GM12878 (cell line): ENCODE results near the gene ENAH. TPM values are rescaled to one million over a fixed set of nuclear protein-coding genes. Genes with fewer than 3 reads are reported as not detected.

Source experiments
- ATAC-seq: fragments of 200-7000 bp; cut with Tn5 transposase; 3 replicates; pipeline ENCODE4 v1.9.1; 2020; ENCODE audit warnings: mild to moderate bottlenecking, moderate library complexity
- BruUV-seq: library from RNA; stranded (reverse); fragments of 400-500 nt; replicated peaks from 2 replicates; lab custom pipeline; 2021; lab: Mats Ljungman, UMichigan
- CTCF ChIA-PET: fragments of 300-600 bp; sonication (Branson Sonifier 250); formaldehyde crosslinking; extraction: SDS; loops from one replicate; lab custom pipeline; 2021; ENCODE audit warnings: inconsistent platforms; lab: Yijun Ruan, JAX
- POLR2A ChIA-PET: fragments of 350-600 bp; formaldehyde crosslinking; extraction: SDS; loops from one replicate; lab custom pipeline; 2021; ENCODE audit warnings: inconsistent platforms; lab: Charles Lee
- RAD21 ChIA-PET: fragments of 300-600 bp; sonication (Branson Sonifier 250); formaldehyde crosslinking; loops from one replicate; lab custom pipeline; 2023; ENCODE audit warnings: antibody characterized with exemption; ENCODE audit not compliant: unreplicated experiment; lab: Charles Lee
- SMC1A ChIA-PET: fragments of 300-600 bp; sonication (Branson Sonifier 250); formaldehyde crosslinking; loops from one replicate; lab custom pipeline; 2023; ENCODE audit not compliant: unreplicated experiment, uncharacterized antibody; lab: Charles Lee
- DNase-seq: peaks from one replicate; pipeline ENCODE4 v3.0.0-alpha.2; 2011; ENCODE audit warnings: low read depth, low spot score
- FAIRE-seq: peaks from 3 replicates; lab custom pipeline; 2011; peaks lifted over from hg19 to GRCh38; lab: Jason Lieb, UNC
- H2AFZ ChIP-seq: 2 replicates; pipeline ENCODE4 v1.6.0; 2011; ENCODE audit warnings: low read depth, low read length, control low read depth; ENCODE audit not compliant: control insufficient read depth
- H3K27ac ChIP-seq: 2 replicates; pipeline ENCODE4 v1.5.1; 2011; ENCODE audit warnings: control low read depth; ENCODE audit not compliant: control insufficient read depth, insufficient read depth
- H3K27me3 ChIP-seq, 2 experiments: replicated peaks in 1 of 2; 2 replicates each; pipeline versions ENCODE4 v1.6.0 to v1.6.1; 2011; ENCODE audit warnings: low read length in 1 of 2; ENCODE audit not compliant: control insufficient read depth in 2 of 2, insufficient read depth in 2 of 2
- H3K36me3 ChIP-seq, 2 experiments: 2 replicates each; pipeline ENCODE4 v1.5.1; 2011; ENCODE audit warnings: low read length in 1 of 2; ENCODE audit not compliant: control insufficient read depth in 2 of 2, insufficient read depth in 2 of 2
- H3K4me1 ChIP-seq: 2 replicates; pipeline ENCODE4 v1.6.1; 2011; ENCODE audit warnings: mild to moderate bottlenecking, low read length, moderate library complexity, mixed read lengths; ENCODE audit not compliant: control insufficient read depth, insufficient read depth
- H3K4me2 ChIP-seq: 2 replicates; pipeline ENCODE4 v1.6.0; 2011; ENCODE audit warnings: control low read depth; ENCODE audit not compliant: control insufficient read depth, insufficient read depth
- H3K4me3 ChIP-seq: fragments of 200-600 bp; sonication (generic); 2 replicates; pipeline ENCODE4 v1.5.1; 2016
- H3K79me2 ChIP-seq: 2 replicates; pipeline ENCODE4 v1.6.0; 2011; ENCODE audit warnings: low read length; ENCODE audit not compliant: control insufficient read depth, insufficient read depth
- H3K9ac ChIP-seq: 2 replicates; pipeline ENCODE4 v1.8.0; 2011; ENCODE audit warnings: low read length, control low read depth, mixed read lengths; ENCODE audit not compliant: control insufficient read depth, insufficient read depth
- H3K9me3 ChIP-seq: replicated peaks from 3 replicates; pipeline ENCODE4 v1.5.1; 2011; ENCODE audit warnings: mild to moderate bottlenecking, low read length; ENCODE audit not compliant: control insufficient read depth, insufficient read depth
- H4K20me1 ChIP-seq: 2 replicates; pipeline ENCODE4 v1.6.0; 2011; ENCODE audit not compliant: control insufficient read depth, insufficient read depth
- BMI1 ChIP-seq: fragments of 450-650 bp; IDR thresholded peaks from 2 replicates; pipeline ENCODE4 v1.6.1; 2016; ENCODE audit warnings: mild to moderate bottlenecking, moderate library complexity, borderline replicate concordance
- CHD1 ChIP-seq: IDR thresholded peaks from 2 replicates; pipeline ENCODE4 v1.6.1; 2012; ENCODE audit warnings: low read depth, low read length, improper control_type of control experiment
- EED ChIP-seq: sonication (generic); IDR thresholded peaks from 2 replicates; pipeline ENCODE4 v1.6.1; 2016; ENCODE audit warnings: antibody characterized with exemption, low read depth
- GABPA ChIP-seq: IDR thresholded peaks from 2 replicates; pipeline ENCODE4 v1.6.1; 2014; ENCODE audit warnings: antibody characterized with exemption, low read depth, mild to moderate bottlenecking, inconsistent platforms
- GATAD2B ChIP-seq: fragments of 450-650 bp; conservative IDR thresholded peaks from 2 replicates; pipeline ENCODE4 v1.6.1; 2017; ENCODE audit warnings: low read depth, mild to moderate bottlenecking, moderate library complexity
- HDAC6 ChIP-seq: fragments of 200-600 bp; sonication (generic); IDR thresholded peaks from one replicate; pipeline ENCODE4 v1.8.0; 2017; ENCODE audit warnings: antibody characterized with exemption; ENCODE audit not compliant: unreplicated experiment
- IKZF2 ChIP-seq, 2 experiments: fragments of 450-650 bp; IDR thresholded peaks; 2 replicates each; pipeline ENCODE4 v1.6.1; 2017; ENCODE audit warnings: mild to moderate bottlenecking in 2 of 2, moderate library complexity in 2 of 2
- IRF3 ChIP-seq: fragments of 450-650 bp; IDR thresholded peaks from 2 replicates; pipeline ENCODE4 v1.6.1; 2014; ENCODE audit warnings: mild to moderate bottlenecking
- IRF4 ChIP-seq: IDR thresholded peaks from 2 replicates; pipeline ENCODE4 v1.6.1; 2011; ENCODE audit warnings: low read depth, low read length
- JUND ChIP-seq: IDR thresholded peaks from 2 replicates; pipeline ENCODE4 v1.6.1; 2012; ENCODE audit warnings: low read depth, mild to moderate bottlenecking, low read length, improper control_type of control experiment, moderate library complexity
- PAX8 ChIP-seq: fragments of 450-650 bp; IDR thresholded peaks from 2 replicates; pipeline ENCODE4 v1.6.1; 2017; ENCODE audit warnings: mild to moderate bottlenecking, moderate library complexity
- RAD51 ChIP-seq: fragments of 450-650 bp; IDR thresholded peaks from 2 replicates; pipeline ENCODE4 v1.6.1; 2016; ENCODE audit warnings: moderate library complexity, mild to moderate bottlenecking, inconsistent platforms
- SMAD1 ChIP-seq: fragments of 450-650 bp; IDR thresholded peaks from 2 replicates; pipeline ENCODE4 v1.6.1; 2018; ENCODE audit warnings: mild to moderate bottlenecking, low read depth; ENCODE audit not compliant: partially characterized antibody
- SUPT20H ChIP-seq: IDR thresholded peaks from 2 replicates; pipeline ENCODE4 v1.6.1; 2011; ENCODE audit warnings: low read depth, mild to moderate bottlenecking, low read length, moderate library complexity, borderline replicate concordance; ENCODE audit not compliant: control insufficient read depth
- ZNF384 ChIP-seq: IDR thresholded peaks from 2 replicates; pipeline ENCODE4 v1.6.1; 2012; ENCODE audit warnings: low read depth, mild to moderate bottlenecking, low read length, improper control_type of control experiment, borderline replicate concordance
- ZNF687 ChIP-seq: fragments of 450-650 bp; IDR thresholded peaks from 2 replicates; pipeline ENCODE4 v1.6.1; 2017; ENCODE audit warnings: mild to moderate bottlenecking, moderate library complexity
- WGBS: methylation state at CpG from one replicate; pipeline ENCODE4 v1.1.6; 2016; ENCODE audit warnings: low lambda C conversion rate; ENCODE audit not compliant: insufficient replicate concordance, insufficient coverage; ENCODE audit errors: missing lambda C conversion rate; 5-methylcytosine and 5-hydroxymethylcytosine counted together
- in situ Hi-C: fragments of 300-500 bp; cut with MboI; formaldehyde crosslinking; loops from 9 replicates; pipeline ENCODE4 v1.14.3; 2018; ENCODE audit warnings: mixed read lengths
- intact Hi-C: fragments of 100-400 bp; cut with micrococcal nuclease; formaldehyde crosslinking; loops from one replicate; pipeline ENCODE4 v1.14.2; 2022; ENCODE audit not compliant: unreplicated experiment
- polyA plus RNA-seq, 11 experiments: library from polyadenylated mRNA; depleted of rRNA in 4 of 11; unstranded in 6 of 11; stranded (reverse) in 5 of 11; fragments of >200 nt; fragmentation: Nextera tagmentation in 4 of 11; fragmentation: Illumina TruSeq in 1 of 11; extraction: Ambion mirVana in 4 of 11; extraction: Trizol in 1 of 11; gene quantifications; 1 replicate in 1 of 11; 2 replicates in 10 of 11; pipeline versions ENCODE4 v1.2.1 to v1.2.3, GENCODE V29; 2011 to 2016; ENCODE audit warnings: inconsistent platforms in 2 of 11, missing spikeins in 2 of 11, low read depth in 1 of 11
- total RNA-seq, 4 experiments: library from RNA; depleted of rRNA in 3 of 4; stranded (reverse); fragments of >200 nt in 3 of 4; fragmentation: Illumina TruSeq in 1 of 4; extraction: Trizol in 1 of 4; gene quantifications; 2 replicates each; pipeline versions ENCODE4 v1.2.1 to v1.2.3, GENCODE V29; 2013 to 2021

ENAH gene
- total and polyA plus RNA-seq, 10 of the 15 experiments (the other 5 are each of a cell fraction or from before 2014, with no cell fraction given) = under 0.01 to 0.62 (median 0.06) TPM; not detected in 5

GRCh38 chr1:225534135-225534534, 118.8 kb downstream of the ENAH start:
- H3K9ac ChIP-seq = no peak overlapping the region
- H3K9me3 ChIP-seq = no peaks in the 10 kb centered on the region
- ChIA-PET SMC1A (interaction anchor here (0.6 kb wide), 1 partner anchor 8 kb away, joined by 3 read pairs; no protein-coding TSS in a partner anchor), RAD21 (no interaction called here), CTCF (no interaction called here), POLR2A (no interaction called here)
- ATAC-seq = no peak
- H3K4me3 ChIP-seq = no peak overlapping the region
- H4K20me1 ChIP-seq = no peaks in the 10 kb centered on the region
- no TSS peak for BruUV-seq
- in situ Hi-C loops = no loop called here
- no peak for DNase-seq
- H3K27me3 ChIP-seq = peaks cover 0 to 3% of the 10 kb centered on the region in 2 experiments; a peak in 2 of 4 replicates
- FAIRE-seq = no peak
- no peaks in the 10 kb centered on the region for H3K4me1 ChIP-seq
- no peak overlapping the region for H3K27ac ChIP-seq
- no peak overlapping the region for H3K4me2 ChIP-seq
- H3K79me2 ChIP-seq = no peaks in the 10 kb centered on the region
- H3K36me3 ChIP-seq = no peaks in the 10 kb centered on the region
- 33% methylated on average over 2 of the region's 2 CpGs for WGBS
- no peak overlapping the region for H2AFZ ChIP-seq
- intact Hi-C loops = no loop called here
- TF ChIP-seq PAX8 = no peak
- TF ChIP-seq IRF3 = no peak
- TF ChIP-seq IRF4 = no peak
- TF ChIP-seq BMI1 = no peak
- TF ChIP-seq HDAC6 = no peak
- TF ChIP-seq JUND = no peak
- TF ChIP-seq SMAD1 = no peak
- no peak for TF ChIP-seq SUPT20H
- TF ChIP-seq ZNF687 = no peak
- TF ChIP-seq EED = no peak
- no peak for TF ChIP-seq IKZF2 (IDR thresholded peaks at IDR 0.05)
- TF ChIP-seq ZNF384 = no peak
- TF ChIP-seq GABPA = no peak
- no peak for TF ChIP-seq RAD51
- no peak for TF ChIP-seq GATAD2B
- TF ChIP-seq CHD1 = no peak
